IMR-90 (cell line): ENCODE results near the gene YJU2. TPM values are rescaled to one million over a fixed set of nuclear protein-coding genes. Genes with fewer than 3 reads are reported as not detected.

Experiments used
- ATAC-seq: fragments of 200-7000 bp; cut with Tn5 transposase; 2 replicates; pipeline ENCODE4 v1.9.1; 2020; ENCODE audit warnings: low read depth, mild to moderate bottlenecking, moderate library complexity
- BruUV-seq: library from RNA; stranded (reverse); fragments of 400-500 nt; replicated peaks from 2 replicates; lab custom pipeline; 2021; lab: Mats Ljungman, UMichigan
- CTCF ChIA-PET: fragments of 300-600 bp; formaldehyde crosslinking; extraction: SDS; loops from one replicate; lab custom pipeline; 2021; ENCODE audit warnings: antibody characterized with exemption; lab: Yijun Ruan, JAX
- POLR2A ChIA-PET: fragments of 300-600 bp; sonication (Branson Sonifier 250); formaldehyde crosslinking; loops from one replicate; lab custom pipeline; 2022; ENCODE audit warnings: antibody characterized with exemption; ENCODE audit not compliant: unreplicated experiment; lab: Charles Lee
- DNase-seq: peaks from one replicate; pipeline ENCODE4 v3.0.0; 2013
- H2AFZ ChIP-seq: replicated peaks from 2 replicates; pipeline ENCODE3; 2013; ENCODE audit warnings: low read length, mild to moderate bottlenecking; ENCODE audit not compliant: poor library complexity
- H2AK5ac ChIP-seq: 2 replicates; pipeline ENCODE4 v1.6.1; 2013; ENCODE audit warnings: low read depth, low read length, inconsistent platforms
- H2AK9ac ChIP-seq: replicated peaks from 2 replicates; pipeline ENCODE3; 2013; ENCODE audit warnings: mild to moderate bottlenecking, low read depth, low read length, moderate library complexity; ENCODE audit not compliant: poor library complexity
- H2BK120ac ChIP-seq: 2 replicates; pipeline ENCODE4 v1.6.1; 2013; ENCODE audit warnings: low read depth, low read length, inconsistent platforms
- H2BK15ac ChIP-seq: 3 replicates; pipeline ENCODE4 v1.6.1; 2013; ENCODE audit warnings: low read depth, low read length, inconsistent platforms
- H2BK20ac ChIP-seq: 2 replicates; pipeline ENCODE4 v1.6.1; 2013; ENCODE audit warnings: low read depth, mild to moderate bottlenecking, inconsistent platforms, low read length, moderate library complexity
- H2BK5ac ChIP-seq: 2 replicates; pipeline ENCODE4 v1.6.1; 2013; ENCODE audit warnings: mild to moderate bottlenecking, low read depth, low read length, inconsistent platforms; ENCODE audit not compliant: poor library complexity, severe bottlenecking
- H3K14ac ChIP-seq: replicated peaks from 2 replicates; pipeline ENCODE4 v1.6.1; 2013; ENCODE audit warnings: low read depth, low read length, inconsistent platforms
- H3K18ac ChIP-seq: 2 replicates; pipeline ENCODE4 v1.6.1; 2013; ENCODE audit warnings: low read depth, low read length, control low read depth
- H3K23ac ChIP-seq: 2 replicates; pipeline ENCODE4 v1.6.1; 2013; ENCODE audit warnings: low read depth, low read length, inconsistent platforms
- H3K27ac ChIP-seq: 2 replicates; pipeline ENCODE4 v1.5.1; 2013; ENCODE audit warnings: mild to moderate bottlenecking, control low read depth, low read length; ENCODE audit not compliant: insufficient read depth
- H3K27me3 ChIP-seq: 2 replicates; pipeline ENCODE4 v1.6.1; 2013; ENCODE audit warnings: low read length; ENCODE audit not compliant: control insufficient read depth, insufficient read depth
- H3K36me3 ChIP-seq: 2 replicates; pipeline ENCODE4 v1.6.1; 2013; ENCODE audit warnings: low read length, mixed read lengths; ENCODE audit not compliant: control insufficient read depth, insufficient read depth
- H3K4ac ChIP-seq: 2 replicates; pipeline ENCODE4 v1.6.1; 2013; ENCODE audit warnings: low read depth, low read length, inconsistent platforms
- H3K4me1 ChIP-seq: 2 replicates; pipeline ENCODE4 v1.6.1; 2013; ENCODE audit warnings: low read length, mixed read lengths; ENCODE audit not compliant: control insufficient read depth, insufficient read depth
- H3K4me2 ChIP-seq: 2 replicates; pipeline ENCODE4 v1.6.1; 2013; ENCODE audit warnings: low read depth, mild to moderate bottlenecking, control low read depth, low read length, moderate library complexity
- H3K4me3 ChIP-seq: 2 replicates; pipeline ENCODE4 v1.5.1; 2013; ENCODE audit warnings: low read depth, mild to moderate bottlenecking, control low read depth, low read length, moderate library complexity; ENCODE audit not compliant: insufficient read depth
- H3K56ac ChIP-seq: 2 replicates; pipeline ENCODE4 v1.6.1; 2013; ENCODE audit warnings: low read length, inconsistent platforms; ENCODE audit not compliant: insufficient read depth; ENCODE audit errors: extremely low read depth
- H3K79me1 ChIP-seq, 2 experiments: 2 replicates each; pipeline ENCODE4 v1.6.1; 2013; ENCODE audit warnings: low read length in 2 of 2, inconsistent platforms in 1 of 2, low read depth in 1 of 2
- H3K9ac ChIP-seq: 2 replicates; pipeline ENCODE4 v1.6.1; 2013; ENCODE audit warnings: low read depth, low read length, control low read depth
- H3K9me1 ChIP-seq: 2 replicates; pipeline ENCODE4 v1.6.1; 2013; ENCODE audit warnings: low read length, inconsistent platforms; ENCODE audit not compliant: insufficient read depth
- H3K9me3 ChIP-seq: 2 replicates; pipeline ENCODE4 v1.6.1; 2013; ENCODE audit warnings: low read length; ENCODE audit not compliant: control insufficient read depth, insufficient read depth
- H4K20me1 ChIP-seq: 2 replicates; pipeline ENCODE4 v1.6.1; 2013; ENCODE audit warnings: low read length, inconsistent platforms; ENCODE audit not compliant: insufficient read depth
- H4K5ac ChIP-seq: 2 replicates; pipeline ENCODE4 v1.6.1; 2013; ENCODE audit warnings: mild to moderate bottlenecking, low read depth, low read length, control low read depth
- H4K8ac ChIP-seq, 2 experiments: 2 replicates each; pipeline ENCODE4 v1.6.1; 2013; ENCODE audit warnings: low read depth in 2 of 2, low read length in 2 of 2, control low read depth in 1 of 2, inconsistent platforms in 1 of 2
- H4K91ac ChIP-seq: 2 replicates; pipeline ENCODE4 v1.6.1; 2013; ENCODE audit warnings: low read depth, low read length, inconsistent platforms; ENCODE audit not compliant: insufficient read depth
- BHLHE40 ChIP-seq: fragments of 150-350 bp; IDR thresholded peaks from 2 replicates; pipeline ENCODE4 v1.6.1; 2016; ENCODE audit warnings: mild to moderate bottlenecking, low read depth, low read length
- CTCF ChIP-seq: conservative IDR thresholded peaks from 2 replicates; pipeline ENCODE4 v1.5.1; 2012; ENCODE audit warnings: mild to moderate bottlenecking, low read depth, low read length, improper control_type of control experiment
- MAFK ChIP-seq: IDR thresholded peaks from 2 replicates; pipeline ENCODE4 v1.6.1; 2012; ENCODE audit warnings: low read depth, low read length, improper control_type of control experiment
- POLR2A ChIP-seq: IDR thresholded peaks from 2 replicates; pipeline ENCODE4 v1.6.1; 2012; ENCODE audit warnings: mild to moderate bottlenecking, low read depth, low read length
- SMC3 ChIP-seq: fragments of 150-350 bp; IDR thresholded peaks from 2 replicates; pipeline ENCODE4 v1.6.1; 2016; ENCODE audit warnings: low read depth, mild to moderate bottlenecking, antibody characterized with exemption, low read length, moderate library complexity
- WGBS, 2 experiments: methylation state at CpG; one replicate each; pipeline versions ENCODE4 v1.1.5 to v1.1.7; 2013; ENCODE audit warnings: missing lambda C conversion rate in 2 of 2; ENCODE audit not compliant: insufficient read length in 1 of 2; ENCODE audit errors: extremely low coverage in 2 of 2; 5-methylcytosine and 5-hydroxymethylcytosine counted together
- dilution Hi-C: fragments of 300-500 bp; cut with HindIII; formaldehyde crosslinking; loops from one replicate; pipeline ENCODE4 v1.14.3; 2018; ENCODE audit warnings: low sequenced_read_pairs; ENCODE audit not compliant: unreplicated experiment
- in situ Hi-C: fragments of 300-500 bp; cut with MboI; formaldehyde crosslinking; loops from 3 replicates; pipeline ENCODE4 v1.14.3; 2019; ENCODE audit warnings: low sequenced_read_pairs, inconsistent platforms, mixed read lengths
- intact Hi-C: fragments of 100-400 bp; cut with micrococcal nuclease; formaldehyde crosslinking; loops from 2 replicates; pipeline ENCODE4 v1.10.0; 2022
- polyA plus RNA-seq, 3 experiments: library from polyadenylated mRNA; depleted of rRNA; stranded (reverse); fragments of >200 nt; gene quantifications; 2 replicates each; pipeline ENCODE4 v1.2.3, GENCODE V29; 2012; ENCODE audit warnings: low replicate concordance in 1 of 3
- total RNA-seq: library from RNA; depleted of rRNA; stranded (reverse); fragments of >200 nt; gene quantifications from 2 replicates; pipeline ENCODE4 v1.2.3, GENCODE V29; 2012

YJU2 gene
- total and polyA plus RNA-seq, 2 of the 4 experiments (the other 2 are of a cell fraction): 15.6 to 18.9 TPM

DNA sequence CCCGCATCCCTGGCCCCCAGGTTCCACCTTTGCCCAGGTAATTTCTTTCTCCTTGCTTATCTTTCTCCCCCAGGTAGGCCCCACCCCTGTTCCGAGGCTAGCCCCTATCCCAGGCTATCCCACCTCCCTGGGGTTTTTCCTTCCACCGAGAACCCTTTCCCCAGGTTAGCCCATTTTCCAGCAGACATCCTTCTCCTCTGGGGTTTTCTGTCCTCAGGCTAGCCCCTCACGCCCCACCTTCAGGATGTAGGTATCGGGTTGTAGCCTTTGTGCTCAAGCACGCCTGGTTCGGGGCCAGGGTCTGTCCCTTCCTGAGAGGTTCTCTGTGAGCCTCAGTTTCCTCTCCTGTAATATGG, 58.4 kb downstream of the YJU2 start:
- no peak overlapping the region for H3K9ac ChIP-seq
- H3K23ac ChIP-seq: no peak overlapping the region
- no peaks in the 10 kb centered on the region for H4K20me1 ChIP-seq
- H3K56ac ChIP-seq: no peak overlapping the region
- H2BK15ac ChIP-seq: no peak overlapping the region
- no peak overlapping the region for H4K8ac ChIP-seq
- WGBS, 2 experiments: 75% methylated on average over 1 of the region's 7 CpGs; no CpG with 5 or more reads in 1 of the 2 experiments
- no peak overlapping the region for H3K18ac ChIP-seq
- peaks cover 2% of the 10 kb centered on the region; the same call in 1 of the 2 replicates for H3K36me3 ChIP-seq
- H3K4me1 ChIP-seq: no peaks in the 10 kb centered on the region
- no peak overlapping the region for H3K4me3 ChIP-seq
- intact Hi-C loops (no loop called here), in situ Hi-C loops (no loop called here), dilution Hi-C loops (no loop called here)
- no peaks in the 10 kb centered on the region for H3K9me3 ChIP-seq
- H2AK5ac ChIP-seq: no peak overlapping the region
- no peak overlapping the region for H3K27ac ChIP-seq
- no peak overlapping the region for H2AFZ ChIP-seq
- H3K79me1 ChIP-seq: peaks cover 0 to 3% of the 10 kb centered on the region in 2 experiments; a peak in 1 of 4 replicates
- no peak overlapping the region for H2BK20ac ChIP-seq
- DNase-seq: no peak
- TF ChIP-seq MAFK (no peak), POLR2A (no peak), CTCF (no peak), BHLHE40 (no peak), SMC3 (no peak)
- ChIA-PET CTCF (no interaction called here), POLR2A (no interaction called here)
- no peak overlapping the region for H4K91ac ChIP-seq
- no peak overlapping the region; the same call in 1 of the 2 replicates for H3K4me2 ChIP-seq
- H3K14ac ChIP-seq: no peak overlapping the region
- H3K27me3 ChIP-seq: no peaks in the 10 kb centered on the region
- peaks cover 6% of the 10 kb centered on the region; the same call in 1 of the 2 replicates for H3K9me1 ChIP-seq
- no peak overlapping the region for H4K5ac ChIP-seq
- no peak for ATAC-seq
- H3K4ac ChIP-seq: no peak overlapping the region
- H2BK120ac ChIP-seq: no peak overlapping the region
- no peak overlapping the region for H2AK9ac ChIP-seq
- no peak overlapping the region for H2BK5ac ChIP-seq
- BruUV-seq: no TSS peak
